SK-N-MC (cell line): ENCODE data around the gene FOSL1.

Experiments
- DNase-seq: peaks from one replicate; pipeline ENCODE4 v3.0.0-alpha.2; 2011; ENCODE audit warnings: low read depth, low spot score
- H3K27ac ChIP-seq: fragments of 200-600 bp; sonication (generic); 2 replicates; pipeline ENCODE4 v1.5.1; 2016; ENCODE audit warnings: mixed run types
- H3K36me3 ChIP-seq: fragments of 200-600 bp; sonication (generic); 2 replicates; pipeline ENCODE4 v1.6.1; 2017; ENCODE audit warnings: antibody characterized with exemption, low read length, mixed read lengths; ENCODE audit not compliant: insufficient read depth
- H3K4me3 ChIP-seq: fragments of 200-600 bp; sonication (generic); 2 replicates; pipeline ENCODE4 v1.5.1; 2016
- H3K9ac ChIP-seq: fragments of 200-600 bp; sonication (generic); 2 replicates; pipeline ENCODE4 v1.8.0; 2017; ENCODE audit warnings: mixed run types, mixed read lengths; ENCODE audit not compliant: insufficient read length
- H3K9me3 ChIP-seq: fragments of 200-600 bp; sonication (generic); 2 replicates; pipeline ENCODE4 v1.6.1; 2017; ENCODE audit warnings: low read depth, mild to moderate bottlenecking, antibody characterized with exemption, low read length, moderate library complexity, mixed read lengths
- EZH2 ChIP-seq: fragments of 200-600 bp; sonication (generic); IDR thresholded peaks from one replicate; pipeline ENCODE4 v1.6.1; 2017; ENCODE audit warnings: antibody characterized with exemption
- FOXP2 ChIP-seq: optimal IDR thresholded peaks from 2 replicates; pipeline ENCODE3; 2011; ENCODE audit warnings: mild to moderate bottlenecking, moderate library complexity; ENCODE audit not compliant: insufficient read depth; ENCODE audit errors: extremely low read length, control extremely low read depth
- POLR2AphosphoS5 ChIP-seq: IDR thresholded peaks from 2 replicates; pipeline ENCODE4 v1.6.1; 2012; ENCODE audit warnings: mild to moderate bottlenecking, low read depth, low read length, borderline replicate concordance

Gene FOSL1

DNA sequence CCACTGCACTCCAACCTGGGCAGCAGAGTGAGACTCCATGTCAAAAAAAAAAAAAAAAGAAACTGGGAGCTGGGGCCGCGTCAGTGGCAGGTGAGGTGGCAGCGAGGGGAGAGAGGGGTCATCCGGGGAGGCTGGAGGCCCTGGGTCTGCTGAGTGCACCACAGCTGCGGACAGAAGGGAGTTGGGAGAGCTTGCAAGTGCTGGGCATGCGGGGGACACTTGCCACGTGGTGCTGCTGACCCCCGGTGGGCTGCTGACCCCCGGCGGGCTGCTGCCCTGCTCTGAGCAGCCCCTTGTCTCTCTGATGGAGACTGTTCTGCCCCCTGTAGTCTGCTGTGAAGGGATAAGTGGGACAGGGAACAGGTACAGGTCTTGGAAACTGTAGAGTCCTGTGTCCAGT is 21.7 kb upstream of the FOSL1 start:
- DNase-seq: no peak
- no peaks in the 10 kb centered on the region; the same call in 1 of the 2 replicates for H3K36me3 ChIP-seq
- H3K27ac ChIP-seq: no peak overlapping the region
- TF ChIP-seq FOXP2 (no peak), EZH2 (no peak), POLR2AphosphoS5 (no peak)
- no peaks in the 10 kb centered on the region for H3K9me3 ChIP-seq
- H3K9ac ChIP-seq: no peak overlapping the region
- H3K4me3 ChIP-seq: no peak overlapping the region

DNA sequence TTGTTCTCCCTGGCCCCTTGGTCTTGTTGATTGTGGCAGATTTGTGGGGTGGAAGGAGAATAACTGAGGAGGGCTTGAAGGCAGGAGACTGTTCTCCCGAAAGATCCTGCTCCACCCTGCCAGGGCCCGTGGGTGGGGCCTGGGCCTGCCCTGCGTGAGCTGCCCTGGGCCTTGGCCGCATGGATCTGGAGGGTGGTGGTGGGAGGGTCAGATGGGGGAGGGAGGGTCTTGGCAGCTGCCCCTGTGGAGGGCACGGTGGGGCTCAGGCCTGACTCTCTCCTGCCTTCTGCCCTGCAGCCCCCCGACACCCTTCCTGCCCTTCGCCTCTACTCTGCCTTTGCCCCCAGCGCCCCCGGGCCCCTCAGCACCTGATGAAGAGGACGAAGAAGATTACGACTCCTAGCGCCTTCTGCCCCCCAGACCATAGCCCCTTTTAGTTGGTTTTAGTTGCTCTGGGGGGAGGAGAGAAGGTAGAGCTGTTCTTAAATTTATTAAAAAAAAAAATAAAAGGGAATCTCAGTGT is 20.9 kb upstream of the FOSL1 start:
- H3K36me3 ChIP-seq: no peaks in the 10 kb centered on the region; the same call in 1 of the 2 replicates
- H3K9ac ChIP-seq: no peak overlapping the region

DNA sequence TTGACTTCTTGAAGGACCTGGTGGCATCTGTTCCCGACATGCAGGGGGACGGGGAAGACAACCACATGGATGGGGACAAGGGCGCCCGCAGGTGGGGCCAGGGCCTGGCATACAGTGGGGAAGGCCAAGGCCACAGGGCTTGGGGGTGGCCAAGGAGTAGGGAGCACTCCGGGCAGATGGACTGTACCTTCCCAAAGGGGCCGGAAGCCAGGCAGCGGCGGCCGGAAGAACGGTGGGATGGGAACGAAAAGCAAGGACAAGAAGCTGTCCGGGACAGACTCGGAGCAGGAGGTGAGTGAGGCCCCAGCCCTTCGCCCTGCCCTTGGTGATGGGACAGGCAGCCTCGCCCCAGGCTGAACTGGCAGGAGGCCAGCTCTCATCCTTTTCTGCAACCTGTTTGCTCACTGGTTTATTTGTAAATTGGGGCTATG is 20.2 kb upstream of the FOSL1 start:
- H3K27ac ChIP-seq: no peak overlapping the region

More for the DNA sequence above, 20.9 kb upstream of the FOSL1 start:
- Histone ChIP-seq H3K4me3 (no peak overlapping the region), H3K9me3 (no peaks in the 10 kb centered on the region), H3K27ac (no peak overlapping the region)
- DNase-seq: no peak
- TF ChIP-seq FOXP2 (no peak), EZH2 (no peak), POLR2AphosphoS5 (no peak)

DNA sequence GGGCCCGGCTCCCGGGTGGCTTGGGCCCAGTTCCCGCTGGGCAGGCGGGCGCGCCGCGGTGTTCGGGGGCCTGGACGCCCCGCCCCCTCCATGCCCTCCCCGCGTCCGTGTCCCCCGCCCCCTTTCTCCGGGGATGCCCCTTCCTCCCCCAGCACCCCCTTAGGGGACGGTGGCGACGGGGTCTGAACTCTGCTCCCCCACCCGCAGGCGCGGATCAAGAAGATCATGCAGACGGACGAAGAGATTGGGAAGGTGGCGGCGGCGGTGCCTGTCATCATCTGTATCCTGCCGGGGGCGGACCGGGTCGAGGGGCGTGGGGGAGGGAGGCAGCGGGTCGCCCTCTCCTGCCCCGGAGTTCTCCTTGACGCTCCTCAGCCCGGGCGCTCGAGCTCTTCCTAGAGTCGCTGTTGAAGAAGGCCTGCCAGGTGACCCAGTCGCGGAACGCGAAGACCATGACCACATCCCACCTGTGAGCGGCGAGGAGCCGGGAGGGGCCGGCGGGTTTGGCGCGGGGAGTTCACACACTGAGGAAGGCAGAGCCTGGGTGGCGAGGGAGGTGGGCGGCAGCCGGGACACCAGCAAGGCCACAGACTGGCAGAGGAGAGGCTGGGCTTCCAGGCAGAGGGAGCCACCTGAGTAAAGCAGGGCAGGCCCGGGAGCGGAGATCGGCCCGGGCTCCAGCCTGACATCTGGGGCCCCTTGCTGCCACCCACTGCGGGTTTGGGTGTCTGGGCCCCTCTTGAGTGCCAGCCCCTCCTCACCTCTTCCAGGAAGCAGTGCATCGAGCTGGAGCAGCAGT is 19.6 kb upstream of the FOSL1 start:
- DNase-seq: no peak

More for the DNA sequence above, 20.2 kb upstream of the FOSL1 start:
- Histone ChIP-seq H3K36me3 (no peaks in the 10 kb centered on the region; the same call in 1 of the 2 replicates), H3K4me3 (peak overlapping the region; percentile 92), H3K9ac (peak overlapping the region; percentile 72), H3K9me3 (no peaks in the 10 kb centered on the region)
- no peak for DNase-seq
- no peak for TF ChIP-seq FOXP2

DNA sequence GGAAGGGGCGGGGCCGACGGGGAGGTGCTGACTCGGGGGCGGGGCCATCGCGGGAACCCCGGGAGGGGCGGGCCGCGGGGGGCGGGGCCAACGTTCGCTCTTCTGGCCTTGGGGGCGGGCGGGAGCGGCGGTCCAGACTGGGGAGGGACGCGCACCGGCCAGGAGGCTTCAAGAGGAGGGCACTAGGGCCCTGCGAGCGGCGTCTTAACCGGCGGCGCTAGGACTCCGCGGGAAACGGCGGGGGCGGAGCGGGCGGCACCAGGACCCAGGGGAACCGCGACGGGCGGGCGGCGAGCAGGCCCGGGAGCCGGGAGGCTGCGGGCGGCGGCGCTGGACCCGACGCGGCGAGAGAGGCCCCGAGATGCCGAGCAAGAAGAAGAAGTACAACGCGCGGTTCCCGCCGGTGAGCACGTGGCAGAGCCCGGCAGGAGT is 19.0 kb upstream of the FOSL1 start, which contains the start of gene DRAP1:
Gene DRAP1 (plus strand): TSS at position 286 of the 432 bp plus-strand sequence. CDS start 76 bp downstream, at position 362.
- Histone ChIP-seq H3K9me3 (no peaks in the 10 kb centered on the region), H3K36me3 (no peaks in the 10 kb centered on the region; the same call in 1 of the 2 replicates), H3K27ac (peak within 1 kb of the TSS; percentile 85), H3K4me3 (peak within 1 kb of the TSS; percentile 98), H3K9ac (peak within 1 kb of the TSS; percentile 97)
- TF ChIP-seq POLR2AphosphoS5: peak; percentile 36; the same call in 1 of the 2 replicates
- no peak for TF ChIP-seq FOXP2
- peak; percentile 61 for DNase-seq

More for the DNA sequence above, 19.6 kb upstream of the FOSL1 start:
- Histone ChIP-seq H3K36me3 (no peaks in the 10 kb centered on the region; the same call in 1 of the 2 replicates), H3K9ac (peak overlapping the region; percentile 72), H3K4me3 (peak overlapping the region; percentile 92), H3K27ac (no peak overlapping the region), H3K9me3 (no peaks in the 10 kb centered on the region)
- TF ChIP-seq FOXP2: no peak
- TF ChIP-seq POLR2AphosphoS5: no peak
- no peak for TF ChIP-seq EZH2

DNA sequence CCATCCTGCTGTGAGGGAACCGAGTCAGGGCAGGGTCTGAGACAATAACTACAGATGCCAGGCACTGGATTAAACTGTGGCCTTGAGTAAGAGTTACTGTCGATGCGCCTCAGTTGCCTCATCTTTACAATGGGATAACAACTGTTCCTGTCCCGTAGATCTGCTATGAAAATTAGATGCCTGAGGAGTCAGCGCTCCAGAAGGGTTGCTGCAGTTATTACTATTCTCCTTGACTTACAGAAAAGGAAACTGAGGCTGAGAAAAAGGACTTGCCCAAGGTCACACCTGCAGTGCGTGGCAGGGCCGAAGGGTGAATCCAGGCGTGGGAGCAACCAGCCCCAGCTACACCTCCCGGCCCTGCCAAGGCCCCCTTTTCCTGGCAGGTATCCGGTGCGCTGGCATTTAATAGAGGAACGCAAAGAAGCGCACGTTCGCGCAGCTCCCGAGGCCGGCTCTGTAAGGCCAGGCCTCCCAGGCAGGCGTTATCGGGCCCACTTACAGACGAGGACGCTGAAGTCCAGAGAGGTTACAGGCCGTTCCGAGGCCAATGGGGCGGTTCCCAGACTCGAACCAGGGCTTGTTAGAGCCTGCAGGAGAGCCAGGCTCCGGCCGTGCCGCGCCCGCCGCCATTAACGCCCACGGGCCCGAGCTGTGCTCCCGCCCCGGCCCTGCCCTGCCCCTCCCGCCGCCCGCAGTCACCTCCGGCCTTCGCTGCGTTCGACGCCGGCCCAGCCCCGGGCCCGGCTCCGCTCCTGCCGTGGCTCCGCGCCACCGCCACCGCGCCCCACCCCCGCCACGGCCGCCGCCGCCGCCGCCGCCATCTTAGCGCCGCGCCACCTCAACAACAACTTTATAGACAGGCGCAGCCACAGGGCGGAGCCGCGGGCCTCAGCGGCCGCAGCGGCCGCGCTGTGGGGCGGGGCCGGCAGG is 18.3 kb upstream of the FOSL1 start, which contains the start of gene C11orf68:
Gene C11orf68 (minus strand): TSS at position 852 of the 930 bp plus-strand sequence. CDS start 31 bp downstream, at position 821.
- Histone ChIP-seq H3K9me3 (no peaks in the 10 kb centered on the region), H3K27ac (peak within 1 kb of the TSS; percentile 85), H3K9ac (peak within 1 kb of the TSS; percentile 97), H3K4me3 (peak within 1 kb of the TSS; percentile 98), H3K36me3 (no peaks in the 10 kb centered on the region; the same call in 1 of the 2 replicates)
- DNase-seq: no peak
- no peak for TF ChIP-seq POLR2AphosphoS5
- no peak for TF ChIP-seq FOXP2
- no peak for TF ChIP-seq EZH2

DNA sequence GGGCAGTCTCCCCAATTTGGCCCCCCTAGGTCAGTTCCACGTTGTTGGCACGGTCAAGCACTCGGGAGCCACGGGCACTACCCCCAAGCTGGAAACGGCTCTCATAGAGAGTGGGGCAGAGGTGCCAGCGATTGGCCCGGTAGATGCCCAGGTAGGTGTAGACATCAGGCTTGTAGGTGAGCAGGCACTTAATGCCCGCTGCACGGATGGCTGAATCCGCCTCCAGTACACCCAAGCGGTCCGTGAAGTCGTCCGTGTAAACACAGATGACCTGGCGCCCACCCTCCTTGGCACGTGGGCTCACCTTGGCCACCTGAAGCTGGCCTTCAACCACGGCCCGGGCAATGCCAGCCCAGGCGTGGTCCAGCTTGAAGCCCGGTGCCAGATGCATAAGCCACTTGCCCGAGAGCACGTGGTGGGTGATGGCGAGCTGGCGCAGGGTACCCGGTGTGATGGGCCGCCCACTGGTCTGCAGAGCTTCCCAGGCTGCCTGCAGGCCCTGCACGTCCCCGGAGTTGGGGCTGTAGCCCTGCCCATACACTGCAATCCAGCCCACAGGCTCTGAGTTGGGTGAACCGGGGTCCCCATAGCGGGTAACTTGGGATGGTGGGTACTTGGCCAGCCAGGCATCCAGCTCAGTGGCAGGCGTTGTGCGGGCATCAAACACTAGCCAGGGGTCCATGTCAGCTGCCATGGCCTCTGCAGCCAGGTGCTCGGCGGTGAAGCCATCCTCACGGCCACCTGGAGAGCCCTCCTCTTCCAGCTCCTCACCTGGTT is 17.4 kb upstream of the FOSL1 start:
- Histone ChIP-seq H3K4me3 (peak overlapping the region; percentile 98), H3K9me3 (no peaks in the 10 kb centered on the region), H3K36me3 (no peaks in the 10 kb centered on the region; the same call in 1 of the 2 replicates), H3K9ac (peak overlapping the region; percentile 97), H3K27ac (no peak overlapping the region)
- no peak; the same call in 1 of the 2 replicates for TF ChIP-seq POLR2AphosphoS5
- DNase-seq: no peak

DNA sequence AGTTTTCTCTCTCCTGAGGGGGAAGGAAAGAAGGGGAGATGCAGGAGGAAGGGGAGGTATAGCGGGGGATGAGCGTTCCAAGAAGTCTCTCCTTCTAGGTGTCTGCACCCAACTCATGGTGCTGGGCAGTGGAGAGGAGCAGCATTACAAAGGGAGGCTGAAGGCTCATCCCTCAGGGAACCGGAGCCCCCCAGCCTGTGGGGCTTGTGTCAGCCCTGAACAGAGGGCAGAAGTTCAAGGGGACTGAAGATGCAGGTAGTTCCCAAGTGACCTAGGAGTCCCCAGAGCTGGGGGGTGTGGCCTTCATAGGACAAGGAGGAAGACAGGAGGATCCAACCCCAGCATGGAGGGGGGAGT is 16.9 kb upstream of the FOSL1 start:
- no peak for TF ChIP-seq FOXP2
- TF ChIP-seq POLR2AphosphoS5: no peak
- TF ChIP-seq EZH2: no peak
- no peaks in the 10 kb centered on the region for H3K9me3 ChIP-seq
- no peak overlapping the region for H3K4me3 ChIP-seq
- no peaks in the 10 kb centered on the region for H3K36me3 ChIP-seq
- no peak overlapping the region for H3K9ac ChIP-seq
- H3K27ac ChIP-seq: no peak overlapping the region
- no peak for DNase-seq
